ENCODE data around the gene CD2BP2.

DNA sequence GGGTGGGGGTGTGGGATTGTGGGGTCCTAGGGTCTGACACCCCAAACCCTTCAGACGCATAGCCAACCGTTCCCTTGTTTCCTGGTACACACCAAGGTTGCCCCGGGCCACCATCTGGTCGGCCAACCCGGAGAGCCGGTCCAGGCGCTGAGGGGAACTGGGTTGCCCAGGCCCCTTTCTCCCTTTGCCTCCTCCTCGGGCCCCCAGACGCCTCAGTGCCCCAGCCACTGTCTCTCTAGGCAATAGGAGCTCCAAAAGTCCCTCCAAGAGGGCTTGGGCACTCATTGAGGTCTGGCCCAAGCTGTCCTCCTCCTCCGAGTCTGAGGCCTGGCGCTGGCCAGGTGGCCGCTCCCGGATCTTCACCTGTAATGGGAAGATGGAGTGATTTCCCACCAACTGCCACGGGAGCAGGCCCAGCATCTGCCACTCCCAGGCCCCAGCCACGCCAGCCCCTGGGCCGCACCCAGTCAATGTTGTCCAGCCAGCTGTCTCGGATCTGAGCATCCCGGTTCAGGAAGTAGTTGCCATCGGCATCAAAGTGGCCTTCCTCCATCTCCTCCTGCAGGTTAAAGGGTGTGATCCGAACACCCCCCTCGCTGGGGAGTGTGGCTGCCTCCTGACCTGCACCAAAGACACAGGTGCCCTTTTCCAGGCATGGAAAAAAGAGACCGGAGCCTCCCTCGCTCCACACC is 1.5 kb downstream of the CD2BP2 start:
- no peak for TF ChIP-seq MCM2 (IDR thresholded peaks at IDR 0.05; ENCODE audit: low read depth)
- no peak for TF ChIP-seq CBX5 (IDR thresholded peaks at IDR 0.05; ENCODE audit: borderline replicate concordance, low read depth)
